NB4 (cell line): ENCODE results near the gene NEK7.

Experiments
- DNase-seq: peaks from one replicate; pipeline ENCODE4 v3.0.0; 2010; ENCODE audit warnings: low read depth
- H3K4me3 ChIP-seq: one replicate; pipeline ENCODE4 v1.5.1; 2011; ENCODE audit warnings: mild to moderate bottlenecking, low read depth, low read length, moderate library complexity
- MYC ChIP-seq: IDR thresholded peaks from 2 replicates; pipeline ENCODE4 v1.6.1; 2011; ENCODE audit warnings: low read depth, low read length
- POLR2A ChIP-seq: IDR thresholded peaks from 2 replicates; pipeline ENCODE4 v1.6.1; 2011; ENCODE audit warnings: mild to moderate bottlenecking; ENCODE audit not compliant: insufficient read length; ENCODE audit errors: extremely low read depth
- TF ChIP-seq, protein P1 (sequence below): IDR thresholded peaks from 2 replicates; pipeline ENCODE4 v1.6.1; 2011; ENCODE audit warnings: low read depth, low read length
- TF ChIP-seq, protein P2 (sequence below): IDR thresholded peaks from one replicate; pipeline ENCODE4 v1.5.1; 2012; ENCODE audit warnings: low read depth, low read length

The NEK7 gene

DNA sequence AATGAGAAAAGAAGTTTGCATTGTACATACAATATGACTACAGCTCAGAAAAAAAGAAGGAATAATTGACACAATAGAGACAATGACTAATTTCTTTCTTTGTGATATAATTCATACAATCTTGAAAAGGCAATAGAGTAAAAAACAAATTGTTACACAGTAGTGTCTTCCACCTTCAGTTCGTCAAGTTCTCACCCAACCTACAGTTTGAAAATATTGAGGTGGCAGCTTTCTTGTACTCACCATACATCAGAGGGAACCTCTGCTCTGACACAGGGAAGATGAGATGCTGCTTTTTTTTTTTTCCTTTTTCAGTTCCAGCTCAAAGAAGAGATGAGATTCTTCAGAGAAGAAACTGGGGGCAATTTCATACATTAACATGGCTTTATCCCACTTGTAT is 210.5 kb downstream of the NEK7 start:
- TF ChIP-seq, protein P1, sequence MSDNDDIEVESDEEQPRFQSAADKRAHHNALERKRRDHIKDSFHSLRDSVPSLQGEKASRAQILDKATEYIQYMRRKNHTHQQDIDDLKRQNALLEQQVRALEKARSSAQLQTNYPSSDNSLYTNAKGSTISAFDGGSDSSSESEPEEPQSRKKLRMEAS = no peak
- TF ChIP-seq, protein P2, sequence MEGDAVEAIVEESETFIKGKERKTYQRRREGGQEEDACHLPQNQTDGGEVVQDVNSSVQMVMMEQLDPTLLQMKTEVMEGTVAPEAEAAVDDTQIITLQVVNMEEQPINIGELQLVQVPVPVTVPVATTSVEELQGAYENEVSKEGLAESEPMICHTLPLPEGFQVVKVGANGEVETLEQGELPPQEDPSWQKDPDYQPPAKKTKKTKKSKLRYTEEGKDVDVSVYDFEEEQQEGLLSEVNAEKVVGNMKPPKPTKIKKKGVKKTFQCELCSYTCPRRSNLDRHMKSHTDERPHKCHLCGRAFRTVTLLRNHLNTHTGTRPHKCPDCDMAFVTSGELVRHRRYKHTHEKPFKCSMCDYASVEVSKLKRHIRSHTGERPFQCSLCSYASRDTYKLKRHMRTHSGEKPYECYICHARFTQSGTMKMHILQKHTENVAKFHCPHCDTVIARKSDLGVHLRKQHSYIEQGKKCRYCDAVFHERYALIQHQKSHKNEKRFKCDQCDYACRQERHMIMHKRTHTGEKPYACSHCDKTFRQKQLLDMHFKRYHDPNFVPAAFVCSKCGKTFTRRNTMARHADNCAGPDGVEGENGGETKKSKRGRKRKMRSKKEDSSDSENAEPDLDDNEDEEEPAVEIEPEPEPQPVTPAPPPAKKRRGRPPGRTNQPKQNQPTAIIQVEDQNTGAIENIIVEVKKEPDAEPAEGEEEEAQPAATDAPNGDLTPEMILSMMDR = no peak
- TF ChIP-seq POLR2A (no peak), MYC (no peak)
- no peak for DNase-seq
- H3K4me3 ChIP-seq = no peak overlapping the region

DNA sequence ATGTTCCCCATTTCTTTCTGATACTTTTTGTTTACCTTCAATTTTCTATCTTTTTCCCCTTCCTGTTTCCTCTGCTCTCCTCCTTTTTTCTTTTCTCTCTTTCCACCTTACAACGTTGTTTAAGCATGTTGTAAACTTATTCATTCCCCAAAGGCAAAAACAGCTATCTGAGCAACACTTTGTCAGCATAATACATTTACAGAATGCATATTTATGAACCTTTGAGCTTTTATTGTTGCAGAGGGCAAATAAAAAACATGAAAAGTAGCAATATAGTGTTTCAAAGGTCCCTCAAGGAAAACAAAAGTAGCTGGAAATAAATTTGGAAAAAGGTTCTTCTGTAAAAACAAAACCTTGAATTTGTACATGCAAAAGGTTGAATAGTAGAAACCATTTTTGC is 214.2 kb downstream of the NEK7 start:
- no peak for DNase-seq
- H3K4me3 ChIP-seq = no peak overlapping the region
- TF ChIP-seq, protein P1 = no peak
- TF ChIP-seq POLR2A (no peak), MYC (no peak)
- TF ChIP-seq, protein P2 = no peak
